ENCODE measurements around the gene CDCA5.

GRCh38 chr11:65043881-65044501 lies 39.8 kb downstream of the CDCA5 start:
- TF ChIP-seq, protein P1, sequence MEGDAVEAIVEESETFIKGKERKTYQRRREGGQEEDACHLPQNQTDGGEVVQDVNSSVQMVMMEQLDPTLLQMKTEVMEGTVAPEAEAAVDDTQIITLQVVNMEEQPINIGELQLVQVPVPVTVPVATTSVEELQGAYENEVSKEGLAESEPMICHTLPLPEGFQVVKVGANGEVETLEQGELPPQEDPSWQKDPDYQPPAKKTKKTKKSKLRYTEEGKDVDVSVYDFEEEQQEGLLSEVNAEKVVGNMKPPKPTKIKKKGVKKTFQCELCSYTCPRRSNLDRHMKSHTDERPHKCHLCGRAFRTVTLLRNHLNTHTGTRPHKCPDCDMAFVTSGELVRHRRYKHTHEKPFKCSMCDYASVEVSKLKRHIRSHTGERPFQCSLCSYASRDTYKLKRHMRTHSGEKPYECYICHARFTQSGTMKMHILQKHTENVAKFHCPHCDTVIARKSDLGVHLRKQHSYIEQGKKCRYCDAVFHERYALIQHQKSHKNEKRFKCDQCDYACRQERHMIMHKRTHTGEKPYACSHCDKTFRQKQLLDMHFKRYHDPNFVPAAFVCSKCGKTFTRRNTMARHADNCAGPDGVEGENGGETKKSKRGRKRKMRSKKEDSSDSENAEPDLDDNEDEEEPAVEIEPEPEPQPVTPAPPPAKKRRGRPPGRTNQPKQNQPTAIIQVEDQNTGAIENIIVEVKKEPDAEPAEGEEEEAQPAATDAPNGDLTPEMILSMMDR (IDR thresholded peaks at IDR 0.05) = no peak
- no peak for TF ChIP-seq POLR2A (IDR thresholded peaks at IDR 0.05)
